HT-29 (cell line): ENCODE results near the gene ZAR1L. TPM values are rescaled to one million over a fixed set of nuclear protein-coding genes. Genes with fewer than 3 reads are reported as not detected.

Source experiments
- DNase-seq: peaks from one replicate; pipeline ENCODE4 v3.0.0-alpha.2; 2015; ENCODE audit warnings: low spot score
- total RNA-seq: library from RNA; depleted of rRNA; stranded (reverse); fragments of >200 nt; shearing (Covaris generic); gene quantifications from 2 replicates; pipeline ENCODE4 v1.2.3, GENCODE V29; 2014; rRNA removed

ZAR1L gene
- total RNA-seq, 1 experiment from 2014 or later, result 0.10 TPM

GRCh38 chr13:32255724-32256109, 59.4 kb downstream of the ZAR1L start:
- no peak for DNase-seq

DNA sequence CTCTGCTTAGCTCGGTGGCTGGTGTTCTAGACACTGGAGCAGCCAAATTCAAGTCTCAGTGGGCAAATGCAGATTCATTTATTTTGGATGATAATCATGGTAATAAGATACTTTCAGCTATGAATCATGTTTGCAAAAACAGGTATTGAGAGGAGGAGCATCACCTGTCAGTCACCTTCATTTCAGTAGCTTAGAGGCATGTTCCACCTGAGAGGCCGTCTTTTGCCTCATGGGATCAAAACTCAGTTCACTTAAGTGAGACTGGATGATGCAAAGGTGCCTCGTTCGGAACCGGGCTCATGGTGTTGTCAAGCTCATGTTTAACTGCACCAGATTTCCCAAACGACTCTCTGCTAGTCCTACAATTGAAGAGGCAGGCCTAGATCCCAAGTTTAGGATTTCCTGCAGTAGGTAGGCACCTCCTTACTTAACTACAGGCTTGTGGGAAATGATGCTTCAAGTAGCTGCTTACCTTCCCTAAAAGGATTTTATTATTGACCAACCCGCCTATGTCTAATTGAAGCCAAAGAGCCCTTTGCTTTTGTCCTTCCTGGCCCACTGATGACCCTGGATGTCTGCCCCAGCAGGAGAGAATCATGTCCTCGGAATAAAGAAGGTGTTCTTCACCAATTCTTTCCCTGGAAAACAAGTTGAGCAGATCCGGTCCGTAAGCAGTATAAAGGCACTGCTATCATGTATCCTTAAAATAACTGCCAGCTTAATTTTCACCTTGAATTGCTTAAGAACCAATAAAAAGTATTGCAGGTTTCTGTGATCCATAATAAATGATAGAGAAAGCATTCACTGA, 60.0 kb downstream of the ZAR1L start:
- DNase-seq, result no peak

DNA sequence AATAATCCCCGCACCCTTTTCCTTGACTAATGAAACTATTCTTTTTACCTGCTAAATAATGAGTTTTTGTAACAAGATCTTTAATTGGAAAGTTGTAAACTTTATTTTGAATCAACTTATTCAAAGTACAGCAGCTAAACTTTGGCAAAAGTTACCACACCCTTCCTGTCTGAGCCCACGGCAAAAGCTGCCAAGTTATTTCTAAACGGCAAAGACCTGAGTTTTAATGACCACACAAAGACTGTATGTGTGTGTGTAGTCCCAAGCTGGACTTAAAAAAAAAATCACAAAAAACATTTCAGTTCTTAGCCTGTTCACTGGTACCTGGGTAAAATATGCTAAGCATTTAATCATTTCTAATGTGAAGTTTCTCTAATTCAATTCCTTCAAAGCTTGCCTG, 60.7 kb downstream of the ZAR1L start:
- no peak for DNase-seq

GRCh38 chr13:32253911-32254399, 61.2 kb downstream of the ZAR1L start:
- DNase-seq, result no peak

Other genes with a start within 250 kb of the ZAR1L start
- 13.6 and 20.0 TPM in 2 replicates for gene BRCA2, start 145 bp upstream of the ZAR1L start, total RNA-seq
- gene N4BP2L1, start 112.8 kb upstream of the ZAR1L start, total RNA-seq, result 0.16 TPM in 1 of 2 replicates, not detected in the other
- 66.0 and 68.6 TPM in 2 replicates for gene N4BP2L2, start 223.4 kb upstream of the ZAR1L start, total RNA-seq